ENCODE measurements around the gene UCN2.

Gene UCN2
- 0 to 0.18 (median 0) reads per million in 4 experiments for total RNA-seq

GRCh38 chr3:48563382-48563918 lies at the start of gene UCN2:
UCN2 (minus strand) TSS chr3:48563781; CDS start chr3:48563124, 657 bp downstream.
- DNase-seq = no peak

GRCh38 chr3:48612309-48612708 lies 48.7 kb upstream of the UCN2 start:
- DNase-seq = no peak

DNA sequence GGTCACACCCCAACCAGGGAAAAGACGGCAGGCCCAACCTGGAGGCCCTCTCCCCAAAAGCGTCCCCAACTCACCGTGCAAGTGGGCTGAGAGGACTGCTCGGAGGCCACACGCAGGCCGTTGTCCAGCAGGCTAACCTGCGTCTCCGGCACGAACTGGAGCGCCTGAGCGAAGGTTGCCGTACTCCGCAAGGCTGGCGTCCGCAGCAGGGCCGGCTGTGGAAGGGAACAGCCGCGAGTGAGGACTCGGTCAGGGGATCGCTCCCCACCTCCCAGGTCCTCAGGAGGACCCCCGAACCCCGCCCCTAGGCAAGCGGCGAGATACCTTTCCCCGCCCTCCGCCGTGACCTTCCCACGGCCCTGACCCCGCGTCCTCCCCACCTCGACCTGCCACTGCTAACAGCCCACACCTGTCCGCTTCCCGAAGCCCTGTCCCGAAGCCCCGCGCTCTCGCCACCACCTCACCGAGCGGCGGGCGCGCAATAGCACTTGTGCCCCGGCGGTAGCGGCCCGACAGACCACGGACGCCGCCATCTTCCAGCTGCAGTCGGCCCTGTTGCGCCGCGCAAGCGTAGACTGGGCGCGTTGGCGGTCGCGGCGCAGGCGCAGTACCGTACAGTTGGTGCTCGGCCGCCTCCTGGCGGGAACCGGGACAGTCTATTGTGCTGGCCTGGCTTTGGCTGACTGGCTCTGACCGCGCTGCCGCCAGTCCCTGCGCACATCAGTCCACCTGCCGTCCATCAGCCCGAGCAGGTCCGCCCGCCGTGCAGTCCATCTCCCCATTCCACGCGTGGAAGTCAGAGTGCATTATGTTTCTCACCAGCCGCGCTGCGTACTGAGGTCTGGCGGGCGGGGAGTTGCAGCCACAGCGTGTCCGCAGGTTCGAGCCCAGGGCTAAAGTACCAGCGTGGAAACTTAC lies 45.8 kb upstream of the UCN2 start, which contains the start of gene UQCRC1:
TSS of gene UQCRC1 (minus strand) at position 559 of the 918 bp plus-strand sequence. CDS start at position 533, 26 bp downstream.
- DNase-seq = peak; percentile 86

GRCh38 chr3:48607519-48607918 lies 43.9 kb upstream of the UCN2 start:
- DNase-seq = no peak

- no peak for DNase-seq
Observed at GRCh38 chr3:48601622-48601994, 38.0 kb upstream of the UCN2 start.

GRCh38 chr3:48600711-48601621 lies 37.4 kb upstream of the UCN2 start:
- no peak for DNase-seq

GRCh38 chr3:48599509-48600285 lies 36.1 kb upstream of the UCN2 start:
- DNase-seq = no peak

- DNase-seq = no peak
Observed at GRCh38 chr3:48599077-48599501, 35.5 kb upstream of the UCN2 start.

DNA sequence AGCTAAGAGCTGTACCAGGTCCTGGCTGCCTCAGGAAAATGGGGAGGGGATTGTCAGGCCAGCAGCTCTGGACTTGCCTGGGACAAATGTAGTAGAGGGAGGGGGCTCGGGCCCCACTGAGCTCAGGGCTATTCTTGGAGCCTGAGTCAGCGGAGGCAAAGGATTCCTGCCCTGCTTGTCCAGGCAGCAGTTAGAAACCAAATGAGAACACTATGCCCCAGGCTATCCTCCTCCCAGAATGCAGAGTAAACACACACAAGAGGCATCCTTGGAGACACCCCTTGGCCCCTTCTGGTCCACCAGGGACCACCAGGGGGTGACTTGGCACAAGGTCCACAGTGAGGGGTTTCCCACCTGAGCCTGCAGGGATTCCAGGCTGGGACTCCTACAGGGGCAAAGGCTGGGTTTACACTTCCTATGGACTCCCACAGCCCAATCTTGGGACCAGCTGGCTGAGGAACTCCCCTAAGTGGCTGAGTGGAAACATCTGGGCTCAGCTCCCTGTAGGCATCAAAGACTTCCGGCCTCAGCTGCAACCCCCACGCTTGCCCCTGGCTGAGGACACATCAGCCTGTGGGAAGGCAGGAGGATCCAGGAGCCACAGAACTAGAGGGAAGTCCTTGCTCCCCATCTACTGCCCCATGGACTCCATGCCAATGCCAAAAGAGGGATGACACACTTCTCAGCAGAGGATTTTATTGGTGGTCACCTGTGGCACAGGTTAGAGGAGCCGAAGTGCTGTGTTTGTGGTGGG lies 34.9 kb upstream of the UCN2 start:
- no peak for DNase-seq

- DNase-seq = no peak
Observed at GRCh38 chr3:48597408-48597800, 33.8 kb upstream of the UCN2 start.

DNA sequence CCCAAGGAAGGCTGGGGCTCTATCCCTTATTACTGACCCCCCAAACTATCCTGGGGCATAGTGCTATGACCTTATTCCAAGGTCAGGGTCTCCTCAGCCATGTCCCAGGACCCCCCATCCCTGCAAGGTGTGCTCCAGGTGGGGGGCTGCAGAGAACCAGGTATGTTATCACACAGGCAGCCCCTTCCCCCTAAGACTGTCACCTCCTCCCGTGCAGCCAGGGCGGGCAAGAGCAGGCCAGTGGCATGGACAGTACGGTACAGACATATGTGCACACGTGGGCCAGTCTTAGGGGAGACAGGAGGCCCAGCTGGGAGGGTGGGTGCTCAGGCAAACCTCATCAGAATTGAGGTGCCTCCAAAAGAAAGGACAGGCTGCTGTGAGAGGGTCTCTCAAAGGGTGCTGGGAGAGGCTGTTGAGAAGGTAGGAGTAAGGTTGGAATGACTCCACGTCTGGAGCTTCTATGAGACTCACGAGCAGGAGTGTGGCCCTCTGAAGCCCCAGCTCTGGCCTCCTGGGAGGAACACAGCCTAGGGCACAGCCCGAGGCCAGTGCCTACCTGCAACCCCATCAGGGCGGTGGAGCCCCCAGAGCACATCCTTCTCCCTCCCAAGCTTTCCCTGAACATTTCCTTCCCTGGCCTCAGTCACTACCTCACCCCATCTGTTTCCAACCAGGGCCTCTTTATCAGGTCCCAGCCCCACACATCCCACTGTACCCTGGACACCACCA lies 33.3 kb upstream of the UCN2 start:
- DNase-seq = no peak

GRCh38 chr3:48596157-48596556 lies 32.6 kb upstream of the UCN2 start:
- no peak for DNase-seq

GRCh38 chr3:48595526-48596121 lies 32.0 kb upstream of the UCN2 start:
- no peak for DNase-seq

- peak; percentile 4 for DNase-seq
Observed at GRCh38 chr3:48595075-48595525, 31.5 kb upstream of the UCN2 start, which contains the start of gene COL7A1. COL7A1 (minus strand) TSS chr3:48595329; CDS start chr3:48595159, 170 bp downstream.

GRCh38 chr3:48594417-48595049 lies 31.0 kb upstream of the UCN2 start:
- no peak for DNase-seq

DNA sequence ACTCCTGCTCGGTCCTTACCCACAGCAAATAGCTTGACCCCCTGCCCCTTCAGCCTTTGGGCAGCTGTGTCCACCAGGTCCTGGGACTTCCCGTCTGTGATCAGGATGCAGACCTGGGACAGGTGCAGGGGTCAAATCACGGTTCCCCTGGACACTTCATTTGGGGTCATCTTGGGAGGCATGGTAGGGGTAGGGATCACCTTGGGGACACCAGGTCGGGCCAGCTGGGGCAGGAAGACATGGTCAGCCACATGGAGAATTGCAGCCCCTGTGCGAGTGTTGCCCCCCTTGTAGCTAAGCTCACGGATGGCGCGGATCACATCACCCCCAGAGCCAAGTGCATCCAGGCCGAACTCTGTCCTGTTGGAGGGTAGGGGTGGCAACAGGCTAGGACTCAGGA lies 29.8 kb upstream of the UCN2 start:
- no peak for DNase-seq

GRCh38 chr3:48592519-48593087 lies 29.0 kb upstream of the UCN2 start:
- DNase-seq = no peak

- no peak for DNase-seq
Observed at GRCh38 chr3:48591886-48592518, 28.4 kb upstream of the UCN2 start.

- DNase-seq = no peak
Observed at GRCh38 chr3:48591436-48591835, 27.9 kb upstream of the UCN2 start.
